NCI-H524 (cell line): Measurements from ENCODE around the gene THRSP.
A peak's percentile ranks its signal among the peaks of the same experiment; 100 is the strongest.
"Not testable (repeated sequence)": the region's sequence is repeated elsewhere in the genome, so short reads cannot be mapped to it uniquely, and the experiment has no call there.

Experiments used
- DNase-seq, 2 experiments: peaks; one replicate each; lab custom pipeline; 2025; lab: John Stamatoyannopoulos, UW

The THRSP gene

DNA sequence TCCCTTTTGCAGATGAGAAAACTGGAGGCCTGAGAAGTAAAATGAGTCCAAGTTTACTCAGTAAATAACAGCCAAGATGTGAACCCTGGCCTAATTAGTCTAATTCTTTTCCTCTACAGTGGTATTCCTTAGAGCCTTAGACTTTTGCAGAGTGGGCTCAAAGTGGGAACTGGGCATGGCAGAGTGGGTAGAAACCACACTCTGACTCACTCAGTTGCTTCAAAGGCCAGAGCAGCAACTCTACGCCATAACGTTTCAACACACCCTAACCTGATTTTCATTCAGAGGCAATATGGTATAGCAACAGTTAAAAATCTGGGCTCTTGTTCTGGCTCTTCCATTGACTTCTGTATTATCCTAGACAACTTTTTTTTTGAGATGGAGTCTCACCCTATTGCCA lies 2.8 kb downstream of the THRSP start:
- no peak for DNase-seq

DNA sequence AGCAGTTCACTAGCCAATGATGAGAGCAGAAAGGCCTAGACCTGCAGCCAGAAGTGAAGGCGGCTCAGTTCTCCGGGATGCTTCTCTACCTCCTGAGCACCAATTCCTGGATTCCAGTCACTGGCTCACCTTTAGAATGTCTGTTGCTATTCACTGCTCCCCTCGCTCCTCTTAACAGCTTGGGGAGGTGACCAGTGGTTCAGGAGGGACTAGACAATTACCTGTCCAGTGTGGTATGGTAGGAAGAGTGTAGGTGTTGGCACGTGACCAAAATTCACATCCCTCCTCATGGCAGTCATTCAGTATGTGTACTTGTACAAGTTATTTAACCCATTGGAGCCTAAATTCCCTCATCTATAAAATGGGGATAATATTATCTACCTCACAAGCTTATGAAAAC lies 4.0 kb downstream of the THRSP start:
- no peak for DNase-seq

DNA sequence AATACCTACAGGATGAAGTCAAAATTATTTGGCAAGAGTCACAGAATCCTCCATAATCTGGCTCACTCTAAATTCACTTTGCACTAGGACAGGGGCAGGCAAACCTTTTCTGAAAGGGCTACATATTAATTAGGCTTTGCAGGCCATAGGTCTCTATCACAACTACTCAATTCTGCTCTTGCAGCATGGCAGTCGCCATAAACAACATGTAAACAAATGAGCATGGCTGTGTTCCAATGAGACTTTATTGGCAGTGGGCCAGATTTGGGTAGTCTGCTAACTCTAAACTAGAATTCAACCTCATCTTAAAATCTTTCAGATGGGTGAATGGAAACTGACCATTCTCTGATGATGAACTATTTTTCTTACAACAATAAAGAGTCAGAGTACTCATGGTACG lies 5.8 kb downstream of the THRSP start:
- DNase-seq = no peak

DNA sequence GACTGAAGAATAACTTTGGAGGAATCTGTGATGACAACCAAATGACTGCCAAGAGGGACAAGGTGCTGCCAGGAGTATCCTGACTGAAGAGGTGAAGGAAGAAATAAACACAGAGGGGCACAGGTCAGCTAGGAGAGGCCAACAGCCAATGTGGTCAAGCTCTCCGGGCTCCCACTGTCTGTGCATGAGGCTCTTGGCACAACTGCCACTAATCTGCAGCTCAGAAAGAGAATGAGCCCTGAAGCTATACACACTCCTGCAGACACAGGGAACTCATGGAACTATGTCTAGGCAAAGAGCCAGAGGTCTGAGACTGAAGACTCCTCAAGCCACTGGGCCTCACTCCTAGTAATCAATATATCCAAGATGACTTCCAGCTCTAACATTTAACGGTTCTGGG lies 7.0 kb downstream of the THRSP start:
- DNase-seq = no peak

DNA sequence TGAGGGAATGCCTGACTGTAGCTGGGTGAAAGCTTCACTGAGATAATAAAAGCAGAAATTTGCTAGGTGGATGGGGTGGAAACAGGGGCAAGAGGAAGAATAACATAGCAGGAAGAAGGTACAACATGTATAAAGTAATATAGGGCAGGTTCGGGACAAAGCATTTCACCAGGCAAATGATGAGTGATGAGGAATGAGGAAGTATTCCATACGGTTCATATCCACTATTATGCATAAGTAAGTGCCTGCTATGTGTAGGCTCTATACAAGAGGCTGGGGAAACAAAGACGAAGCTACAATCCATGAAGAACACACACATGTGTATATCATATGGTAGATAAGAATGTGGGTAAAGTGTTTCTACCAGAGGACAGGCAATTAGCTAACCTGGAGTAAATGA lies 8.1 kb downstream of the THRSP start:
- DNase-seq = no peak

DNA sequence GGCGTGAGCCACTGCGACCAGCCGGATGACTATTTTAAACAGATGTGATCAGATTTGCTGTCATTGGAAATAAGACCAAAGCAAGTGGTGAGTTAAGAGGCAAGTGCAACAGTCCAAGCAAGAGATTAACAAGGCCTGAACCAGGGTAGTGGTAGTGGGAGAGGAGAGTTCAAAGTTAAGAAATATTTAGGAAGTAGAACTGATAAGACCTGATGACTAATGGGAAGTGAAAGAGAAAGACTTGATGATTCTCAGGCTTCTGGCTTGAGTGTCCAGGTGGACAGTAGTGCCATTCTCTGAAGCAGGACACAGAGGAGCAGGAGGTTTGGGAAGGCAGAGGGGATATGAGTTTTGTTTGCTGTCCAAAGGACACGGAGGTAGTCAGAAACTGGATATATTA lies 8.8 kb downstream of the THRSP start:
- DNase-seq = no peak

DNA sequence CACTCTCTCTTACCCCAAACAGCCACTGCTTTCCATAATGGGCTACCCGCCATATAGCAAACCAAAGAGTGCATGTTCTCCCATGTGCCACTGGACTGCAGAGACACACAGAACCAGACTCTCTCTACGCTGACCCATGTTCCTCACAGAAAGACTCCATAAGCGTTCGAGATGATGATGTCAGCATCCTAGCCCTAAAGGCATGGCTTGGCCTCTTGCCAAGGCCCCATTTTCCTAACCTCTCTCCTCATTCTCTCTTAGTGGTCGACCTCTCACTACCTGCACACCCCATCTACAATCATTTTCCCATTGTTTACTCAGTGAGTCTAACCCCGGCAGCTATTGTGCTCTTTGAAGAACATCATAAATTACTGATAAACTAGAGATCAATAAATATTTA lies 11.1 kb downstream of the THRSP start:
- DNase-seq = no peak

DNA sequence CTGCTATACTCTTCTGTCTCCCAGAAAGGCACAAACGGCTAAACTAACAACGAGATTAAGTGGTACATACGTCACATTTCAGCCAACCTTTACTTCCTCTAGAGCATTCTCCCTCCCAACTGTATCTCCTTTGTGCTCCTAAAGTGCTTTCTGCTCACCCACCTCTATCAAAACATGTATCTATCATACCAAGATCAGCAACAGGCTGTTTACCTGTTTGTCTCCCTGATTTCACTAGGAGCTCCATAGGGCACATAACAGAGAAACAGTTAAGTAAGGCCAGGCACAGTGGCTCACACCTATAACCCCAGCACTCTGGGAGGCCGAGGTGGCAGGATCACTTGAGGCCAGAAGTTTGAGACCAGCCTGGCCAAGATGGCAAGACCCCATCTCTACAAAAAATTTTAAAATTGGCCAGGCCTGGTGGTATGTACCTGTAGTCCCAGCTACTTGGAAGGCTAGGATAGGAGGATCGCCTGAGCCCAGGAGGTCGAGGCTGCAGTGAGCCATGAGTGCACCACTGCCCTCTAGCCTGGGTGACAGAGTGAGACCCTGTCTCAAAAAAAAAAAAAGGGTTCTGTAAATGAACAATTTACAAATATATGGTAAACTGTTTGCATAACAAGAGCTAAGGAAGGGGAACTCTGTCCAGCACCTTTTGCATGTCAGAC lies 13.2 kb downstream of the THRSP start:
- no peak for DNase-seq

DNA sequence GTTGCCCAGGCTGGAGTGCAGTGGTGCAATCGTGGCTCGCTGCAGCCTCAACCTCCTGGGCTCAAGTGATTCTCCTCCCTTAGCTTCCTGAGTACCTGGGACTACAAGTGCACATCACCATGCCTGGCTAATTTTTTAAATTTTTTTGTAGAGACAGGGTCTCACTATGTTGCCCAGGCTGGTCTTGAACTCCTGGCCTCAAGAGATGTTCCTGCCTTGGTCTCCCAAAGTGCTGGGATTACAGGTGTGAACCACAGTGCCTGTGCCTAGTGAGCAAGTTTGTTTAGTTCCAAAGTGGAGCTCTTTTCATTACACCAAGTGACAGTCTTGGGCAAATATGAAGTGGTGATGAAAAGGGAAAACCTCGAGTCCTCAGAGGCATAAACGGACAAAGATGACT lies 13.9 kb downstream of the THRSP start:
- DNase-seq = not testable (repeated sequence)

DNA sequence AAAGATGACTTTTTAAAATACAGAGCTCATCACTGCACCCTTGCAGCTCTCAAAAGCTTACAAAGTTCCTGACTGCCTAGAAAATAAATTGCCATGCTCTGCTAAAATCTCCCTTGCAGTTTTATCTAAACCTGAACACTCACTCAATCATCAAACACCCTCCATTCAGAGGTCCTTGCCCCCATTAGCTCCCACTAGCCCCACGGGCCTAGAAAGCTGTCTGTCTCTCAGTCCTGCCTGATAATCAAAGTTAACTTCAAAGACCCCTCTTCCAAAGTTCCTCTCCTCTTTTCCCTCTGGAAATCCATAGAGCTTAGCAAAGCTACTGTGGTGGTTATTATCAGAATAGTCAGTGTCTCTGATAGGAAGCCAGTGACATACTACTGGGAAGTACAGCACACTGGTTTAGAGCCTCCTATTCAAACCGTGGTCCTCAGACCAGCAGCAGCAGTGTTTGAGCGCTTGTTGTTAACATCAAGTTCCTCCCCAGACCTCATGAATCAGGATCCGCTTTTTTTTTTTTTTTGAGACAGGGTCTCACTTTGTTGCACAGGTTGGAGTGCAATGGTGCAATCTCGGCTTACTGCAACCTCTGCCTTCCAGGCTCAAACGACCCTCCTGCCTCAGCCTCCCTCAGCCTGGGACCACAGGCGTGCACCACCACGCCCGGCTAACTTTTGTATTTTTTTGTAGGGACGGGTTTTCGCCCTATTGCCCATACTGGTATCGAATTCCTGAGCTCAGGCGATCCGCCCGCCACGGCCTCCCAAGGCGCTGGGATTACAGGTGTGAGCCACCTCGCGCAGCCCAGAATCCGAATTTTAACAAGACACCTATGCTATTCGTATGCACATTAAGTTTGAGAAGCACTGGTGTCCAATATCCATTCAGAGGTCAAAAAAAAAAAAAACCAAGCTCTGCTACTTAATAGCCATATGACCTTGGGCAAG lies 14.8 kb downstream of the THRSP start:
- no peak for DNase-seq

DNA sequence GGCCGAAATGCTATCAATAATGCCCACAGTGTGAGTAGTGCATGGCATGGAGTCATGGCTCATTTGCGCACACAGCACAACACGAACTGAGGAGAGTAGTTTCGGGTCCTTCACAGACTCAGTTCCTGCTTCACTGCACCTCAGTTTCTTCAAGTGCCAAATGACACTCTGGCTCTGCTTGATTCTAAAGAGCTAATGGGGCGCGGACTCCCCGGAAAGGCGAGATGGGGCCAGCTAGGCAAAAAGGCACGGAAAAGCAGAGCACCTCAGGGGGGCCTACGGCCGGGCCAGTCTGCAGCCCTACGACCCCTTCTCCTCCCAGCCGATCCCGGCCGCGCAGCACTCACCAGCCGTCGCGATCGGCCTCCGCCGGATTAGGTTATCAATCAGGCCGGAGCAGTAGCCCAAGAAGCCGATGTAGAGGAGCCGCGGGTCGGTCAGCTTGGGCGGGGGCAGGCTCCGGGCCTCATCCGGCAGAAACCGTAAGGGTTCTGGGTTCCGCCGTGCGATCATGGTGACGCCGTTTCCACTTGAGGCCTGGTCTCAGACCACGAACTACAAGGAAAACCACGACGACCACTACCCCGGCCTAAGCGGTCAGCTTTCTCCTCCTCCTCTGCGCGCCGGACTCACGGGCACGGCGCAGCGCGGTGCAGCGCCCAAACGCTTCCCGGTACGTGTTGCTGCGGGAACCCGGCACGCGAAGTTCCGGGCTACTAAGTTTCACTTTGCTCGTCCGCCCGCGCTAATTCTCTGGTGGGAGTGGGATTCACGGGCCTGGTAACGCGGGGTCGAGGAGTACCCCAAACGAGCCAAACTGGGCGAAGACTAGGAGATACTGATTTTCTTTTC lies 15.8 kb downstream of the THRSP start, which contains the start of gene NDUFC2:
Gene NDUFC2, minus strand, starts transcription at position 631 of the 852 bp plus-strand sequence. Its CDS starts 118 bp downstream, at position 513.
- DNase-seq = peak; percentile 60 to 74

DNA sequence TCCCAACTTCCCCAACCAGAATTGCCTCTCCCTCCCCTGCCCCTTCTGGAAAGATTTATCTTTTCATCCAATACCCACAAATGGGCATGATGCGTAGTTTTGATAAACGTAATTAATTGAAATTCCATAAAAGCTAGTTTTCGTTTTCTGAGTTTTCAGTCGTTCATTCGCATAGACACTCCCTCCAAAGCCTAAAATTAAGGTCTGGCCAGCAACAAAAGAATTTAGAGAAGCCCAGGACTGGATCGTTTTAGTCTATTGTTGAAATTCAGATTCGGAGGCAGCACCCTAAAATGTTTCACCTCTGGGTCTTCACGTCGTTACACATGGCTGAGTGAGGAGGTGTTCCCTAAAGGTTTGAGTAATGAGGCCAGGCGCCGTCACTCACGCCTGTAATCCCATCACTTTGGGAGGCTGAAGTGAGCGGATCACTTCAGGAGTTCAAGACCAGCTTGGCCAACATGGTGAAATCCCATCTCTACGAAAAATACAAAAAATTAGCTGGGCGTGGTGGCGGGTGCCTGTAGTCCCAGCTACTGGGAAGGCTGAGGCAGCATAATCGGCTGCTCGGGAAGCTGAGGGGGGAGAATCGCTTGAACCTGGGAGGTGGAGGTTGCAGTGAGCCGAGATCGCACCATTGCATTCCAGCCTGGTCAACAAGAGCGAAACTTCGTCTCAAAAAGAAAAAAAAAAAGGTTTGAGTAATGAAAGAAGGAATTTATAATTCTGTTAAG lies 16.6 kb downstream of the THRSP start:
- DNase-seq = no peak

DNA sequence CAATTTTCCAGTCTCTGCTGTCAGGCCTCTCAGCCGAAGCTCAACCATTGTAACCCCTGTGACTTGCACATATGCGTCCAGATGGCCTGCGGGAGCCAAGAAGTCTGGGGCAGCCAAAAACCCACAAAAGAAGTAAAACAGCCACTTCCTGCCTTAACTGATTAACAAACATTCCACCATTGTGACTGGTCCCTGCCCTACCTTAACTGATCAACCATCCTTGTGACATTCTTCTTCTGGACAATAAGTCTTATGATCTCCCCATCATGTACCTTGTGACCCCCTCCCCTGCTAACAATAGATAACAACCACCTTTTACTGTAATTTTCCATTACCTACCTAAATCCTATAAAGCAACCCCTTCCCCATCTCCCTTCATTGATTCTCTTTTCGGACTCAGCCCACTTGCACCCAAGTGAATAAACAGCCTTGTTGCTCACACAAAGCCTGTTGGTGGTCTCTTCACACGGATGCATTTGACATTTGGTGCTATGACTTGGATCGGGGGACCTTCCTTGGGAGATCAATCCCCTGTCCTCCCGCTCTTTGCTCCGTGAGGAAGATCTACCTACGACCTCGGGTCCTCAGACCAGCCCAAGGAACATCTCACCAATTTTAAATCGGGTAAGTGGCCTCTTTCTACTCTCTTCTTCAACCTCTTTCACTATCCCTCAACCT lies 17.3 kb downstream of the THRSP start:
- DNase-seq = no peak

DNA sequence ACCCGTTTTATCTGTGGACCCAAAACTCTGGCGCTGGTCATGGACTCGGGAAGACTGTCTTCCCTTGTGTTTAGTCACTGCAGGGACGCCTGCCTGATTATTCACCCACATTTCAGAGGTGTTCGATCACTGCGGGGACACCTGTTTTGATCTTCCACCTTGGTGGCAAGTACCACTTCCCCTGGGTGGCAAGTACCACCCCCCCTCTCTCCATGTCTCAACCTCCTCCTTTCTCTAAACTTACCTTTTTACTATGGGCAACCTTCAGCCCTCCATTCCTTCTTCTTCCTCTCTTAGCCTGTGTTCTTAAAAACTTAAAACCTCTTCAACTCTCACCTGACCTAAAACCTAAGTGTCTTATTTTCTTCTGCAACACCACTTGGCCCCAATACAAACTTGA lies 17.9 kb downstream of the THRSP start:
- DNase-seq = no peak

DNA sequence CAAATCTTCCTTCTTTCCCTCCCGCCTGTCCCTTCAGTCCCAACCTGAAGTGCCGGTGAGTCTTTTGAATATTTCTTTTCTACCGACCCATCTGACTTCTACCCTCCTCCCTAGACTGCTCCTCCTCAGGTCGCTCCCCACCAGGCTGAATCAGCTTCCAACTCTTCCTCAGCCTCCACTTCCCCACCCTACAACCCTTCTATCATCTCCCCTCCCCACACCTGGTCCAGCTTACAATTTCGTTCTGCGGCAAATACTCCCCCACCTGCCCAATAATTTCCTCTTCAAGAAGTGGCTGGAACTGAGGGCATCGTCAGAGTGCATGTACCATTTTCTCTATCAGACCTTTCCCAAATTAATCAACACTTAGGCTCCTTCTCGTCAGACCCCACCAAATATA lies 18.5 kb downstream of the THRSP start:
- no peak for DNase-seq

DNA sequence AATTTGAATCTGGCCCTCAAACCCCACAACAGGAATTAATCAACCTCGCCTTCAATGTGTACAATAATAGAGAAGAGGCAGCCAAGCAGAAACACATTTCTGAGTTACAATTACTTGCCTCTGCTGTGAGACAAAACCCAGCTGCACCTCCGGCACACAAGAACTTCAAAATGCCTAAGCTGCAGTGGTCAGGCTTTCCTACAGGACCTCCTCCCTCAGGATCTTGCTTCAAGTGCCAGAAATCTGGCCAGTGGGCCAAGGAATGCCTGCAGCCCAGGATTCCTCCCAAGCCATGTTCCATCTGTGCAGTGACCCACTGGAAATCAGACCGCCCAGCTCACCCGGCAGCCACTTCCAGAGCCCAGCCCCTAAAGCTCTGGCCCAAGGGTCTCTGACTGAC lies 19.4 kb downstream of the THRSP start:
- no peak for DNase-seq

DNA sequence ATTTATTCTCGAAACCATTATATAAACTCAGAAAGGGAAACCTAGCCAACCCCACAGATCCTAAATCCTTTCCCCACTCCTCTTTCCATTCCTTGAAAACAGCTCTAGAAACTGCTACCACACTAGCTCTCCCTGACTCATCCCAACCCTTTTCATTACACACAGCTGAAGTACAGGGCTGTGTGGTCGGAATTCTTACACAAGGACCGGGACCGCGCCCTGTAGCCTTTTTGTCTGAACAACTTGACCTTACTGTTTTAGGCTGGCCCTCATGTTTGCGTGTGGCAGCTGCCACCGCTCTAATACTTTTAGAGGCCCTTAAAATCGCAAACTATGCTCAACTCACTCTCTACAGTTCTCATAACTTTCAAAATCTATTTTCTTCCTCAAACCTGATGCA lies 20.8 kb downstream of the THRSP start:
- not testable (repeated sequence) for DNase-seq

DNA sequence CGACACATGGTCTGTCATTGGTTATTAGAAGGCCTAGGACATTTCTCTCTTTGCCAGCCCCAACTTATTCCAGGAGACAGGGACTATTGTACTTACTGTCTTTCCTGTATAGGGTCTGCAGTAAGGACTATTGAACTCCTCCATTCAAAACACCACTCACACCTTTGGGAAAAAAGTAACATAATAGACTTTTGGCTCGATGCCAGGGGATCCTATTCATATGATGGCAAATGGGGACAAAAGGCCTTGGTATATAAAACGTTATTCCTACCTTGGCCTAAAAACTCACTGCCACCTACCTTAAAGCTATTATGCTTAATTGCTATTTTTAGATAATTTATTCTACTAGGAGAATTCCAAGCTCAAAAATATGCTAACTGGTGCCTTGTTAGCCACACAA lies 22.3 kb downstream of the THRSP start:
- no peak for DNase-seq

DNA sequence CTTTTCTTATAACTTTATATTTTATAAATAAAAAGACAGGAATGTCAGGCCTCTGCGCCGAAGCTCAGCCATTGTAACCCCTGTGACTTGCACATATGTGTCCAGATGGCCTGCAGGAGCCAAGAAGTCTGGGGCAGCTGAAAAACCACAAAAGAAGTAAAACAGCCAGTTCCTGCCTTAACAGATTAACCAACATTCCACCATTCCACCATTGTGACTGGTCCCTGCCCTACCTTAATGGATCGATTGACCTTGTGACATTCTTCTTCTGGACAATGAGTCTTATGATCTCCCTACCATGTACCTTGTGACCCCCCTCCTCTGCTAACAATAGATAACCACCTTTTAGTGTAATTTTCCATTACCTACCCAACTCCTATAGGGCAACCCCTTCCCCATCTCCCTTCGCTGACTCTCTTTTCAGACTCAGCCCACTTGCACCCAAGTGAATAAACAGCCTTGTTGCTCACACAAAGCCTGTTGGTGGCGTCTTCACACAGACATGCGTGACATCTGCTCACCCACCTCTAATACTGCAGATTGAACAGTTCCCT lies 22.9 kb downstream of the THRSP start:
- peak in 1 of 2 experiments; percentile 12 for DNase-seq

DNA sequence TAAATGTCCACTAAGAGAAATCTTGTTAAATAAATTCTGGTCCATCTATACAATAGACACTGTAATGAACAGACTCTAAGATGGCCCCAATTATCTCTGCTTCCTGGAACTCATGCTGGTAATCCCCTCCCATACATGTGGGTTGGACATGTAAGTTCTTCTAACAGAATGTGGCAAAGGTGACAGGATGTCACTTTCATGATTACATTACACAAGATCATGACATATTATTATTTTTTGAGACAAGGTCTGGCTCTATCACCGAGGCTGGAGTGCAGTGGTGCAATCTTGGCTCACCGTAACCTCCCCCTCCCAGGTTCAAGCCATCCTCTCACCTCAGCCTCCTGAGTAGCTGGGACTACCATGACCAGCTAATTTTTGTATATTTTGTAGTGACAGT lies 30.6 kb downstream of the THRSP start:
- DNase-seq = no peak
